Thoracic aorta (tissue), 2 donors: ENCODE data around the gene CDC42SE2. TPM values are rescaled to one million over a fixed set of nuclear protein-coding genes. Genes with fewer than 3 reads are reported as not detected.
"Not testable (repeated sequence)": the region's sequence is repeated elsewhere in the genome, so short reads cannot be mapped to it uniquely, and the experiment has no call there.

Experiments
- ATAC-seq: fragments of 150-250 bp; one replicate; pipeline ENCODE4 v1.8.0; 2017; ENCODE audit warnings: low read depth; ENCODE audit not compliant: insufficient number of reproducible peaks, low FRiP score
- DNase-seq: peaks from one replicate; pipeline ENCODE4 v3.0.0-alpha.2; 2020; ENCODE audit warnings: low spot score
- H3K27ac ChIP-seq, 2 donors: fragments of 200-600 bp; sonication (generic); 1 replicate in 1 of 2; 2 replicates in 1 of 2; pipeline ENCODE4 v1.5.1; 2016; ENCODE audit warnings: mild to moderate bottlenecking in 2 of 2, moderate library complexity in 2 of 2
- H3K27me3 ChIP-seq: fragments of 200-600 bp; sonication (generic); replicated peaks from 2 replicates; pipeline ENCODE4 v1.6.0; 2016; ENCODE audit warnings: mild to moderate bottlenecking; ENCODE audit not compliant: insufficient read depth
- H3K36me3 ChIP-seq: fragments of 200-600 bp; sonication (generic); one replicate; pipeline ENCODE4 v1.5.1; 2016
- H3K4me1 ChIP-seq, 2 donors: fragments of 200-600 bp; sonication (generic); 1 replicate in 1 of 2; 2 replicates in 1 of 2; pipeline versions ENCODE4 v1.5.1 to v1.6.0; 2016; ENCODE audit warnings: low read depth in 2 of 2, mild to moderate bottlenecking in 1 of 2; ENCODE audit not compliant: control insufficient read depth in 1 of 2
- H3K4me3 ChIP-seq: fragments of 200-600 bp; sonication (generic); 2 replicates; pipeline ENCODE4 v1.5.1; 2016; ENCODE audit warnings: mild to moderate bottlenecking
- H3K9me3 ChIP-seq: fragments of 200-600 bp; sonication (generic); 2 replicates; pipeline ENCODE4 v1.5.1; 2016
- total RNA-seq, 2 donors: library from RNA; depleted of rRNA; stranded (reverse); fragments of >200 nt; gene quantifications; one replicate each; pipeline versions ENCODE4 v1.1.0 to v1.2.3, GENCODE V29; 2016
- TF ChIP-seq, protein P1 (sequence below): fragments of 200-600 bp; sonication (generic); IDR thresholded peaks from one replicate; pipeline ENCODE4 v1.5.1; 2019; ENCODE audit warnings: antibody characterized with exemption

Gene CDC42SE2
- total RNA-seq, 2 donors from 2014 or later: 20.3 to 38.0 TPM

DNA sequence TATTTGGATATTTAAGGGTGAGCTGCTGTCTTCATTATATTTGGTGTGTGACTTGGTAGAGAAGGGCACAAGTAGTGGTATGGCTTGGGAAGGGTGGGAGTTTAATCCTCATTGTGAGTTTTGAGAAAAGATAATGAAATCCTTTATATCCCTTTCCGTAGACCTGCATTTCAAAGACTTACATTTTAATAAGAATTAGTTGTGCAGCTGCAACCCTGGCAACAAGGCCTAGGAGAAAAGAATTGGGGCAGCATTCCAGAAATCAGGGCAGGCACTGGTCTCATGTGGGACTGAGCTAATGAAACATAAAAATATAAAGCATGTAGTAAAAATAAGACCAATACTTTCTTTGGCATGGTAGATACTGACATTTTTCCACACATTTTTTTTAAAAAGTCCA lies 60.5 kb downstream of the CDC42SE2 start:
- Histone ChIP-seq H3K36me3 (no peaks in the 10 kb centered on the region), H3K27me3 (no peaks in the 10 kb centered on the region), H3K4me1 (peaks cover 28 to 60% of the 10 kb centered on the region in 2 donors), H3K4me3 (no peak overlapping the region), H3K9me3 (no peaks in the 10 kb centered on the region), H3K27ac (no peak overlapping the region)
- ATAC-seq (no peak), DNase-seq (no peak)
- TF ChIP-seq, protein P1, sequence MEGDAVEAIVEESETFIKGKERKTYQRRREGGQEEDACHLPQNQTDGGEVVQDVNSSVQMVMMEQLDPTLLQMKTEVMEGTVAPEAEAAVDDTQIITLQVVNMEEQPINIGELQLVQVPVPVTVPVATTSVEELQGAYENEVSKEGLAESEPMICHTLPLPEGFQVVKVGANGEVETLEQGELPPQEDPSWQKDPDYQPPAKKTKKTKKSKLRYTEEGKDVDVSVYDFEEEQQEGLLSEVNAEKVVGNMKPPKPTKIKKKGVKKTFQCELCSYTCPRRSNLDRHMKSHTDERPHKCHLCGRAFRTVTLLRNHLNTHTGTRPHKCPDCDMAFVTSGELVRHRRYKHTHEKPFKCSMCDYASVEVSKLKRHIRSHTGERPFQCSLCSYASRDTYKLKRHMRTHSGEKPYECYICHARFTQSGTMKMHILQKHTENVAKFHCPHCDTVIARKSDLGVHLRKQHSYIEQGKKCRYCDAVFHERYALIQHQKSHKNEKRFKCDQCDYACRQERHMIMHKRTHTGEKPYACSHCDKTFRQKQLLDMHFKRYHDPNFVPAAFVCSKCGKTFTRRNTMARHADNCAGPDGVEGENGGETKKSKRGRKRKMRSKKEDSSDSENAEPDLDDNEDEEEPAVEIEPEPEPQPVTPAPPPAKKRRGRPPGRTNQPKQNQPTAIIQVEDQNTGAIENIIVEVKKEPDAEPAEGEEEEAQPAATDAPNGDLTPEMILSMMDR: no peak

DNA sequence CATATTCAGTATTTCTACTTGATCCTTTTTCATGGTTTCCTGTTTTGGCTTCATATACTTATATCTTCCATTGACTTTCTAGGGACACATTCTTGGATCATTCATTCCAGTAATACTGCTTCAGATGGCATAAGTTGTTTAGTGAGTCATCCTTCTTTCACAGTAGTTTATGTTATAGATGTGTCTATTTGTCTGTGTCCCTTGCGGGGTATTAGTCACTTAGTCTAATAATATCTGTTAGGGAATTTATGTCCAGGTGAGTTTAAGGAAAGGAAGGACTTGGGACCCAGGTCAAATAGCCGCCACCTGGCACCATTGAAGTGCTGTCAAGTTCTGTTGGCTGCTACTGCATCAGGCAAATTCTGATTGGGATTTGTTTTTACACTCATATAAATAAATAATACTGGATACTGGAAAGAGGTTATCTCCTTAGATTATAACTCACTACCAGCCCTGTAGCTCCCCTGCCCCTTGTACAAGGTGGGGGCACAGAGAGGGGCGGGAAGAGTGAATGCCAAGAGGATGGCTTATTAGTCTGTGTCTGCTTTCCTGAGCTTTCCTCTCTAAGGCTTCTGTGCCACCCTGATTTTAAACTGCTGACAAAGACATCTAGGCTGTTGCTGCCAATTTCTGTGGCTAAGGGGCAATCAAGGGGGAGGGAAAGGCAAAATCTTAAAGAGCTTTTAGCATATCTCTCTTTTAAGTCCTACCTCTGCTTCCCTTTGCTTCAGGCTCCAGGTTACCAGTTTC lies 64.9 kb downstream of the CDC42SE2 start:
- Histone ChIP-seq H3K4me1 (peaks cover 25 to 42% of the 10 kb centered on the region in 2 donors), H3K4me3 (no peak overlapping the region), H3K9me3 (no peaks in the 10 kb centered on the region), H3K27me3 (no peaks in the 10 kb centered on the region), H3K36me3 (no peaks in the 10 kb centered on the region), H3K27ac (no peak overlapping the region)
- DNase-seq (no peak), ATAC-seq (no peak)
- TF ChIP-seq, protein P1: no peak

DNA sequence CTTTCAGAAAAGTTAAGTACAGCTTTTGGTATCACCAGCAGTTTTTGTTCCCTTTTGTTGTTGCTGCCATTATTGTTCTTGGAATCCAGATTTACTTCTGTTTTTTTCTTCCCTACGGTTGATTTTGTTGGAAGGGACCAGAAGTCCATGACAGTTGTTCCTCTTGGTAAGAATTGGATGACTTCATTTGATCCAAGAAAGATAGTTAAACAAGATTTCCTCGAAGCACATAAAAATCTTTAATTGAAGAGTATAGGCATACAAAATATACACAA lies 65.4 kb downstream of the CDC42SE2 start:
- Histone ChIP-seq H3K27ac (no peak overlapping the region), H3K9me3 (no peaks in the 10 kb centered on the region), H3K36me3 (no peaks in the 10 kb centered on the region), H3K27me3 (no peaks in the 10 kb centered on the region), H3K4me3 (no peak overlapping the region), H3K4me1 (peaks cover 20 to 37% of the 10 kb centered on the region in 2 donors)
- DNase-seq (no peak), ATAC-seq (no peak)
- TF ChIP-seq, protein P1: no peak

DNA sequence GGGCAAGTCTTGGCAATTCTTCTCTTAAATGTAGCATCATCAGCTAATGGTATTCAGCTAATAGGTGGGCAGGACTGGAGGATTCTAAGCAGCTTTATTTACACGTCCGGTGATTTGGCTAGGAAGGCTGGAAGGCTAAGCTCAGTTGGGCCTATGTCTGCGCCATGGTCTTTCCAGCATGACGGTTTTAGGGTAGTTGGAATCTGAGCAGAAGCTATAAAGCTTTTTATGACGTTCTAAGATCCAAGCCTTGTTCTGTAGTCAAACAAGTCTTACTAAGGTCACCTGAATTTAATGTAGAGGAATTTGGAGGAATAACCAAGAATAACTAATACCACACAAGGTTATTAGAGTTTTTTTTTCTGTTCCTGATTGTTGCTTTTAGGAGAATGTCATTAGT lies 66.2 kb downstream of the CDC42SE2 start:
- DNase-seq (no peak), ATAC-seq (no peak)
- Histone ChIP-seq H3K36me3 (no peaks in the 10 kb centered on the region), H3K4me1 (peaks cover 13 to 29% of the 10 kb centered on the region in 2 donors), H3K27me3 (no peaks in the 10 kb centered on the region), H3K4me3 (no peak overlapping the region), H3K9me3 (no peaks in the 10 kb centered on the region), H3K27ac (no peak overlapping the region)
- TF ChIP-seq, protein P1: no peak

DNA sequence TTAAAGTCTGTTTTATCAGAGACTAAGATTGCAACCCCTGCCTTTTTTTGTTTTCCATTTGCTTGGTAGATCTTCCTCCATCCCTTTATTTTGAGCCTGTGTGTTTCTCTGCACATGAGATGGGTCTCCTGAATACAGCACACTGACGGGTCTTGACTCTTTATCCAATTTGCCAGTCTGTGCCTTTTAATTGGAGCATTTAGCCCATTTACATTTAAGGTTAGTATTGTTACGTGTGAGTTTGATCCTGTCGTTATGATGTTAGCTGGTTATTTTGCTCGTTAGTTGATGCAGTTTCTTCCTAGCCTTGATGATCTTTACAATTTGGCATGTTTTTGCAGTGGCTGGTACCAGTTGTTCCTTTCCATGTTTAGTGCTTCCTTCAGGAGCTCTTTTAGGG lies 71.9 kb downstream of the CDC42SE2 start:
- not testable (repeated sequence) for H3K36me3 ChIP-seq, H3K4me1 ChIP-seq, H3K4me3 ChIP-seq, DNase-seq, H3K27me3 ChIP-seq, ATAC-seq, H3K27ac ChIP-seq, H3K9me3 ChIP-seq

DNA sequence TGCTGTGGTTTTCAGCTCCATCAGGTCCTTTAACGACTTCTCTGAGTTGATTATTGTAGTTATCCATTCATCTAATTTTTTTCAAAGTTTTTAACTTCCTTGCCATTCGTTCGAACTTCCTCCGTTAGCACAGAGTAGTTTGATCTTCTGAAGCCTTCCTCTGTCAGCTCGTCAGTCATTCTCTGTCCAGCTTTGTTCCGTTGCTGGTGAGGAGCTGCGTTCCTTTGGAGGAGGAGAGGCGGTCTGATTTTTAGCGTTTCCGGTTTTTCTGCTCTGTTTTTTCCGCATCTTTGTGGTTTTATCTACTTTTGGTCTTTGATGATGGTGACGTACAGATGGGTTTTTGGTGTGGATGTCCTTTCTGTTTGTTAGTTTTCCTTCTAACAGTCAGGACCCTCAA lies 72.9 kb downstream of the CDC42SE2 start:
- not testable (repeated sequence) for H3K9me3 ChIP-seq, H3K4me1 ChIP-seq, H3K27ac ChIP-seq, DNase-seq, H3K36me3 ChIP-seq, ATAC-seq, H3K4me3 ChIP-seq, H3K27me3 ChIP-seq

DNA sequence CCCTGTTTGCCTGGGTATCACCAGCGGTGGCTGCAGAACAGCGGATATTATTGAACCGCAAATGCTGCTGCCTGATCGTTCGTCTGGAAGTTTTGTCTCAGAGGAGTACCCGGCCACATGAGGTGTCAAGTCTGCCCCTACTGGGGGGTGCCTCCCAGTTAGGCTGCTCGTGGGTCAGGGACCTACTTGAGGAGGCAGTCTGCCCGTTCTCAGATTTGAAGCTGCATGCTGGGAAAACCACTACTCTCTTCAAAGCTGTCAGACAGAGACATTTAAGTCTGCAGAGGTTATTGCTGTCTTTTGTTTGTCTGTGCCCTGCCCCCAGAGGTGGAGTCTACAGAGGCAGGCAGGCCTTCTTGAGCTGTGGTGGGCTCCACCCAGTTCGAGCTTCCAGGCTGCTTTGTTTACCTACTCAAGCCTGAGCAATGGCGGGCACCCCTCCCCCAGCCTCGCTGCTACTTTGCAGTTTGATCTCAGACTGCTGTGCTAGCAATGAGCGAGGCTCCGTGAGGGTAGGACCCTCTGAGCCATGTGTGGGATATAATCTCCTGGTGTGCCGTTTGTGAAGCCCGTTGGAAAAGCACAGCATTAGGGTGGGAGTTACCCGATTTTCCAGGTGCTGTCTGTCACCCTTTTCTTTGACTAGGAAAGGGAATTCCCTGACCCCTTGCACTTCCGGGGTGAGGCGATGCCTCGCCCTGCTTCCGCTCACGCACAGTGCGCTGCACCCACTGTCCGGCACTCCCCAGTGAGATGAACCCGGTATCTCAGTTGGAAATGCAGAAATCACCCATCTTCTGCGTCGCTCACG lies 73.6 kb downstream of the CDC42SE2 start:
- not testable (repeated sequence) for H3K27me3 ChIP-seq, H3K4me1 ChIP-seq, H3K36me3 ChIP-seq, ATAC-seq, H3K9me3 ChIP-seq, H3K4me3 ChIP-seq, H3K27ac ChIP-seq, DNase-seq
